GM13977 (cell line): ENCODE data around the gene CCNA2.

Source experiments
- DNase-seq: peaks from one replicate; pipeline ENCODE4 v3.0.0; 2012; ENCODE audit warnings: low spot score
- in situ Hi-C: fragments of 300-500 bp; cut with MboI; formaldehyde crosslinking; loops from one replicate; pipeline ENCODE4 v1.12.0; 2022; ENCODE audit warnings: low sequenced_read_pairs, low pct_unique_long_range_greater_than_20kb, mixed read lengths, inconsistent platforms; ENCODE audit not compliant: unreplicated experiment
- TF ChIP-seq, protein P1 (sequence below): IDR thresholded peaks from 2 replicates; pipeline ENCODE4 v1.5.1; 2012; ENCODE audit warnings: mild to moderate bottlenecking, control low read depth; ENCODE audit not compliant: insufficient read depth; ENCODE audit errors: extremely low read depth, missing control alignments

The CCNA2 gene

DNA sequence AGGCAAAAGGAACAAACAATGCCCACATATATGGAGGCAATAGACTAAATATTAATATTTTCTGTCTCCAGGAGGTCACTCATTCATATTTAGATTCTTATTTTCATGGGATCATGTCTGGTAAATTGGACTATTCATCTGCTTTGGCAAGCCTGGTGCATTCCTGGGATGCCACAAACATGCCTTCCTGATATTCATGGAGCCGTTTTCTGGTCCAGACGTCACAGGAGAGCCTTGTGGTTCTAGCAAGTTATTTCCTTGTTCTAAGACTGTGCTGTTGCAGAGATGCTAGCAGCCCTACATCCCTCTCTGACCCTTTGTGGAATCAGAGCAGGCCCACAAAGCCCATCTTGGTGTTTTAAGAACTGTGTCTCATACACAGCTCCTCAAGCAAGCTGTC, 38.7 kb downstream of the CCNA2 start:
- no peak for DNase-seq
- TF ChIP-seq, protein P1, sequence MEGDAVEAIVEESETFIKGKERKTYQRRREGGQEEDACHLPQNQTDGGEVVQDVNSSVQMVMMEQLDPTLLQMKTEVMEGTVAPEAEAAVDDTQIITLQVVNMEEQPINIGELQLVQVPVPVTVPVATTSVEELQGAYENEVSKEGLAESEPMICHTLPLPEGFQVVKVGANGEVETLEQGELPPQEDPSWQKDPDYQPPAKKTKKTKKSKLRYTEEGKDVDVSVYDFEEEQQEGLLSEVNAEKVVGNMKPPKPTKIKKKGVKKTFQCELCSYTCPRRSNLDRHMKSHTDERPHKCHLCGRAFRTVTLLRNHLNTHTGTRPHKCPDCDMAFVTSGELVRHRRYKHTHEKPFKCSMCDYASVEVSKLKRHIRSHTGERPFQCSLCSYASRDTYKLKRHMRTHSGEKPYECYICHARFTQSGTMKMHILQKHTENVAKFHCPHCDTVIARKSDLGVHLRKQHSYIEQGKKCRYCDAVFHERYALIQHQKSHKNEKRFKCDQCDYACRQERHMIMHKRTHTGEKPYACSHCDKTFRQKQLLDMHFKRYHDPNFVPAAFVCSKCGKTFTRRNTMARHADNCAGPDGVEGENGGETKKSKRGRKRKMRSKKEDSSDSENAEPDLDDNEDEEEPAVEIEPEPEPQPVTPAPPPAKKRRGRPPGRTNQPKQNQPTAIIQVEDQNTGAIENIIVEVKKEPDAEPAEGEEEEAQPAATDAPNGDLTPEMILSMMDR: no peak
- in situ Hi-C loops: no loop called here

DNA sequence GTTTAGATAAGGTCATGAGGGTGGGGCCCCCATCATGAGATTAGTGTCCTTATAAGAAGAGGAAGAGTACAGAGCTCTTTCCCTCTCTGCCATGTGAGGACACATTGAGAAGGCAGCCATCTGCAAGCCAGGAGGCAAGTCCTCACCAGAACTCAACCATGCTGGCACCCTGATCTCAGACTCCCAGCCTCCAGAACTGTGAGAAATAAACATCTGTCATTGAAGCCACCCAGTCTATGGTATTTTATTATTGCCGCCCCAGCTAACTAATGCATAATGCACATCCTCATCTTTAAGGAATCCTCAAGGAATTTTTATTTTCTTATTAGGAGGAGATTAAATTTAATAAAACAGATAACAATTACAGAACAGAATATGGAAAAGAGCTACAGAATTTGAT, 39.3 kb downstream of the CCNA2 start:
- TF ChIP-seq, protein P1: no peak
- DNase-seq: no peak
- in situ Hi-C loops: no loop called here

DNA sequence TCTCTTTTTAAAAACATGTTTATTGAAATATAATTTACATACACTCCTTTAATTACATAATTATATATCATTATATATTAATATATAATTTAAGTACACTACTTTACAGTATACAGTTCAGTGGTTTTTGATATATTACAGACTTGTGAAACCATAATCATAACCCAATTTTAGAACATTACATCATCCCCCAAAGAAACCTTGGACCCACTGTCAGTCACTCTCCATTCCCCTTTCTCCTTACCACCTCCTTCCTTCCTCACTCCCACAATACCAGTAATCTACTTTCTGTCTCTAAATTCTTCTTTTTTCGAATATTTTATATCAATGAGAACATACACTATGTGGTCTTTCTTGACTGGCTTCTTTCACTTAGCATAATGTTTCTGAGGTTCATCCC, 40.5 kb downstream of the CCNA2 start:
- TF ChIP-seq, protein P1: no peak
- no peak for DNase-seq
- in situ Hi-C loops: no loop called here

DNA sequence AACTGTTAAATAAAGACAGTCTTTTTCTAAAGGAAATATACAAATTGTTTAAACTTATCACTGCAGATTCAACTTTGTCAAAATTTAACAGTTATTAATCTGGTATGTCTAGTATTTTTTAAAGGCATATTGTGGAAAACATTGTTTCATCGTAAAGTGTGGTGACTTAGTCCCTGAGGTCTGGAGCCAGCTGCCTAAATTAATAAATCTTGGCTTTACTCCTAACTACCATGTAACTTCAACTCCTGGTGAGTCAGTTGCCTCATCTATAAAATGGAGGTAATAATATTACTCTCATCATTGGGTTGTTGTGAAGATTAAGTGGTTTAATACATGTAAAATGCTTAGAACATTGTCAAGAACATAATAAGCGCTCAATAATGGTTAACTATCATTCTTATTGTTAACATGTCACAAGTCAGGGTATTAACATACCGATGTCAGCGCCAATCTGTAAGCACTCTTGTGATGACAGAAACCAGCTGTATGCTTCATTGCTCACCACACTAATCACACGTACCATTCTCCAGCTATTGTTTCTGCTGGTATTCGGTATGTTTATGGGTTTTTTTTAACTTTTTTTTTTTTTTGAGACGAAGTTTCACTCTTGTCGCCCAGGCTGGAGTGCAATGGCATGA, 44.6 kb downstream of the CCNA2 start:
- in situ Hi-C loops: no loop called here
- TF ChIP-seq, protein P1: no peak
- DNase-seq: no peak

DNA sequence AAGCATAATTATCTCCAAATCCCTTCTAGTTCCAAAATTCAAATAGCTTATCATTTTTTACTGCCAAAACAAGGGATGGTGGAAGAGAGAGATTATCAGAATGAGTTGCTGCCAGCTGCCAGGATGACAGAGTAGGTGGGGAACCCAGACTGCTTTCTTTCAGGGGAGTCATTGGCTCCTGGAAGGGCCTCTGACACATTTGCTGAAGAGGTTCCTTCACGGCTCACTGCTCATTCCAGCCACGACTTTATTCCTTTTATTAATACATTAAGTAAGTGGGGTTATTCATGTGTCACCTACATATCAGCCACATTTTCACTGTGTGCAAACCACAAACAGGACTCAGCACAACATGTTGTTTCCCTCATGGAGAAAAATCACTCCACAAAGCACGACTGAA, 46.1 kb downstream of the CCNA2 start:
- DNase-seq: no peak
- TF ChIP-seq, protein P1: no peak
- in situ Hi-C loops: no loop called here

DNA sequence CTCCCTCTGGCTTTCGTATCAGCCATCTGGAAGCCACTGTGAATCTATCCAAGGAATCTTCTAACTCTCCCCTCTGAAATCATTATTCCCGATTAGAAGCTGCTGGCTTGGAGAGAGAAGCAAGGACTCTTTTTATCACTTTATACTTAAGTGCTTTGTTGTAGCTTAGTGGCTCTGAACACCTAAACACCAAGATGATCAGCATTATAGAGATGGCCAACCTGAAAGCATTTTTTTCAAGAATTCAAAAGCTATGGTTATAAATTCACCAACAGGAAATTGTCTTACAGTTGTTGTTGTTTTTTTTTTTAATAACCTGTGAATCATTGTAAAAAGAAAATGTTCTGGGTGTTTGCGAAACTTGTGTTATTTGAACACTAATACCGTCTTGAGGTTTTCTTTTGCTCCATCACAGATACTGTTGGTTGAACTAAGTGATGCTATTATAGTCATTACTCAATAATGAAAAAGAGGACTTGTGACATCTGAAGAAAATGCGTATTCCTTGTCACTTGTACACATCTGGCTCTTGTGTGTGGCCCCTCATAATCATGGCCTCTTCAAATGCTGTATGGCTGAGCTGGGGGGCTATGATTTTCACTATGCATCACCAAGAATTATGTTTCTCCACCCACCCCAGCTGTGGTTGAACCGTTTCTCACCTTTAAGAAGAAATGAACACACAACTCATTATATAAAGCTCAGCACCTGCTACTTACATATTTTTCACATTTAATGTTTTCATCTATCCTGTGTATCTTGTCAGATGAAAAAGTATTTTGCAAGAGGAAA, 46.9 kb downstream of the CCNA2 start:
- TF ChIP-seq, protein P1: no peak
- in situ Hi-C loops: no loop called here
- DNase-seq: no peak
